Neural cell (in vitro differentiated cells): ENCODE measurements around the gene BTD. TPM values are rescaled to one million over a fixed set of nuclear protein-coding genes. Genes with fewer than 3 reads are reported as not detected.

Source experiments
- H2AFZ ChIP-seq: fragments of 200-600, 300-800 bp; sonication (generic), shearing (Covaris generic); 2 replicates; pipeline ENCODE4 v1.6.0; 2014; ENCODE audit warnings: low read depth, mild to moderate bottlenecking, antibody characterized with exemption, low read length, moderate library complexity
- H3F3A ChIP-seq: fragments of 200-600 bp; shearing (Covaris generic); 2 replicates; pipeline ENCODE4 v1.6.1; 2016; ENCODE audit warnings: mild to moderate bottlenecking, moderate library complexity, mixed read lengths, antibody characterized with exemption, low read length; ENCODE audit not compliant: insufficient read depth, poor library complexity, severe bottlenecking
- H3K27ac ChIP-seq: fragments of 200-600, 300-800 bp; sonication (generic), shearing (Covaris generic); 2 replicates; pipeline ENCODE4 v1.5.1; 2014; ENCODE audit warnings: mild to moderate bottlenecking, low read length, moderate library complexity
- H3K27me3 ChIP-seq: fragments of 300-800, 200-600 bp; sonication (generic), shearing (Covaris generic); 2 replicates; pipeline ENCODE4 v1.6.0; 2014; ENCODE audit warnings: mild to moderate bottlenecking, low read depth, low read length, moderate library complexity; ENCODE audit not compliant: insufficient read depth
- H3K36me3 ChIP-seq: fragments of 300-800, 200-600 bp; sonication (generic), shearing (Covaris generic); 2 replicates; pipeline ENCODE4 v1.5.1; 2014; ENCODE audit warnings: mild to moderate bottlenecking, antibody characterized with exemption, low read length, moderate library complexity; ENCODE audit not compliant: insufficient read depth
- H3K4me2 ChIP-seq: fragments of 300-800, 200-600 bp; sonication (generic), shearing (Covaris generic); 2 replicates; pipeline ENCODE4 v1.6.0; 2014; ENCODE audit warnings: mild to moderate bottlenecking, low read length
- H3K4me3 ChIP-seq: fragments of 300-800, 200-600 bp; sonication (generic), shearing (Covaris generic); 2 replicates; pipeline ENCODE4 v1.5.1; 2014; ENCODE audit warnings: mild to moderate bottlenecking, low read length, moderate library complexity
- H3K79me2 ChIP-seq: fragments of 200-600 bp; shearing (Covaris generic); replicated peaks from 2 replicates; pipeline ENCODE4 v1.6.0; 2014; ENCODE audit warnings: mild to moderate bottlenecking, low read length, moderate library complexity; ENCODE audit not compliant: insufficient read depth
- H3K9ac ChIP-seq: fragments of 300-800, 200-600 bp; sonication (generic), shearing (Covaris generic); 2 replicates; pipeline ENCODE4 v1.6.1; 2016; ENCODE audit warnings: mild to moderate bottlenecking, low read length, mixed read lengths
- H3K9me2 ChIP-seq: fragments of 200-600 bp; shearing (Covaris generic); 2 replicates; pipeline ENCODE4 v1.6.1; 2016; ENCODE audit warnings: mild to moderate bottlenecking, low read length, mixed read lengths; ENCODE audit not compliant: insufficient read depth
- H3K9me3 ChIP-seq: fragments of 200-600, 300-800 bp; sonication (generic), shearing (Covaris generic); 2 replicates; pipeline ENCODE4 v1.6.1; 2016; ENCODE audit warnings: mild to moderate bottlenecking, mixed run types, low read length, moderate library complexity, mixed read lengths
- H4K20me1 ChIP-seq: fragments of 200-600 bp; shearing (Covaris generic); 2 replicates; pipeline ENCODE4 v1.6.1; 2016; ENCODE audit warnings: mild to moderate bottlenecking, mixed run types; ENCODE audit not compliant: insufficient read depth
- CTCF ChIP-seq: fragments of 450-650 bp; IDR thresholded peaks from 2 replicates; pipeline ENCODE4 v1.5.1; 2014; ENCODE audit warnings: antibody characterized with exemption, mild to moderate bottlenecking, moderate library complexity; ENCODE audit not compliant: poor library complexity, severe bottlenecking
- EP300 ChIP-seq: fragments of 450-650 bp; conservative IDR thresholded peaks from 2 replicates; pipeline ENCODE4 v1.6.1; 2014; ENCODE audit warnings: antibody characterized with exemption, mild to moderate bottlenecking, moderate library complexity; ENCODE audit not compliant: poor library complexity, severe bottlenecking
- EZH2 ChIP-seq: fragments of 200-600, 300-800 bp; shearing (Covaris generic), sonication (generic); IDR thresholded peaks from 2 replicates; pipeline ENCODE4 v1.6.1; 2014; ENCODE audit warnings: antibody characterized with exemption, low read length, borderline replicate concordance, mild to moderate bottlenecking; ENCODE audit not compliant: insufficient read depth, poor library complexity, severe bottlenecking
- MXI1 ChIP-seq: fragments of 450-650 bp; conservative IDR thresholded peaks from 2 replicates; pipeline ENCODE4 v1.6.1; 2014; ENCODE audit warnings: antibody characterized with exemption, mild to moderate bottlenecking; ENCODE audit not compliant: poor library complexity, severe bottlenecking
- POLR2AphosphoS5 ChIP-seq: IDR thresholded peaks from 2 replicates; pipeline ENCODE4 v1.6.1; 2012
- RAD21 ChIP-seq: fragments of 450-650 bp; conservative IDR thresholded peaks from 2 replicates; pipeline ENCODE4 v1.6.1; 2014; ENCODE audit warnings: antibody characterized with exemption, mild to moderate bottlenecking, moderate library complexity
- REST ChIP-seq: IDR thresholded peaks from 2 replicates; pipeline ENCODE4 v1.6.1; 2012; ENCODE audit warnings: borderline replicate concordance
- SMC3 ChIP-seq: fragments of 450-650 bp; conservative IDR thresholded peaks from 2 replicates; pipeline ENCODE4 v1.6.1; 2014; ENCODE audit warnings: antibody characterized with exemption, mild to moderate bottlenecking, moderate library complexity; ENCODE audit not compliant: poor library complexity
- TAF1 ChIP-seq: IDR thresholded peaks from 2 replicates; pipeline ENCODE4 v1.6.1; 2012; ENCODE audit warnings: low read depth
- polyA plus RNA-seq: library from polyadenylated mRNA; depleted of rRNA; stranded (reverse); fragments of >200 nt; gene quantifications from 2 replicates; pipeline ENCODE4 v1.2.3, GENCODE V29; 2014

Gene BTD
- polyA plus RNA-seq, 1 donor from 2014 or later, result 4.6 TPM

GRCh38 chr3:15606434-15606891 is 4.9 kb downstream of the BTD start:
- H3K4me2 ChIP-seq, result no peak overlapping the region

GRCh38 chr3:15610082-15610759 is 8.7 kb downstream of the BTD start:
- Histone ChIP-seq H3K36me3 (no peaks in the 10 kb centered on the region), H3K9me3 (no peaks in the 10 kb centered on the region), H4K20me1 (no peaks in the 10 kb centered on the region), H3F3A (no peaks in the 10 kb centered on the region), H3K9ac (no peak overlapping the region), H3K4me2 (no peak overlapping the region), H3K27me3 (no peaks in the 10 kb centered on the region), H3K9me2 (no peaks in the 10 kb centered on the region), H3K4me3 (no peak overlapping the region), H2AFZ (no peak overlapping the region), H3K79me2 (no peaks in the 10 kb centered on the region), H3K27ac (no peak overlapping the region)
- TF ChIP-seq RAD21, result no peak
- no peak for TF ChIP-seq REST
- no peak for TF ChIP-seq EZH2
- TF ChIP-seq POLR2AphosphoS5, result no peak
- TF ChIP-seq TAF1, result no peak

More at GRCh38 chr3:15606434-15606891, 4.9 kb downstream of the BTD start:
- Histone ChIP-seq H3K27me3 (no peaks in the 10 kb centered on the region), H3K36me3 (no peaks in the 10 kb centered on the region), H3K4me3 (no peak overlapping the region), H4K20me1 (no peaks in the 10 kb centered on the region), H3K9me3 (no peaks in the 10 kb centered on the region), H3F3A (peaks cover 3% of the 10 kb centered on the region), H3K9ac (no peak overlapping the region), H3K9me2 (no peaks in the 10 kb centered on the region), H3K27ac (no peak overlapping the region), H3K79me2 (no peaks in the 10 kb centered on the region), H2AFZ (no peak overlapping the region)
- TF ChIP-seq TAF1, result no peak
- TF ChIP-seq CTCF, result no peak
- TF ChIP-seq SMC3, result no peak
- no peak for TF ChIP-seq EZH2
- TF ChIP-seq REST, result no peak
- TF ChIP-seq MXI1, result no peak
- TF ChIP-seq POLR2AphosphoS5, result no peak
- TF ChIP-seq RAD21, result no peak
- TF ChIP-seq EP300, result no peak
